ENCODE measurements around the gene PAGE3. TPM values are rescaled to one million over a fixed set of nuclear protein-coding genes. Genes with fewer than 3 reads are reported as not detected.

PAGE3 gene
- total RNA-seq, 1 experiment from 2014 or later, result not detected

GRCh38 chrX:55213381-55213780, 51.3 kb downstream of the PAGE3 start:
- H3K9me3 ChIP-seq (ENCODE audit: control insufficient read depth, insufficient read depth, low read depth, low read length), result no peaks in the 10 kb centered on the region
- no peak for ATAC-seq

GRCh38 chrX:55210931-55211677, 53.6 kb downstream of the PAGE3 start:
- no peak for TF ChIP-seq SIN3A (IDR thresholded peaks at IDR 0.05; ENCODE audit: borderline replicate concordance, insufficient read depth, low read depth, low read length)
- peak; percentile 38; the same call in 1 of the 2 replicates for TF ChIP-seq CTCF (IDR thresholded peaks at IDR 0.05)
- Histone ChIP-seq H3K9me3 (ENCODE audit: control insufficient read depth, insufficient read depth, low read depth, low read length) (no peaks in the 10 kb centered on the region), H3K27ac (ENCODE audit: low read length) (no peak overlapping the region), H3K4me3 (ENCODE audit: low read depth in 2 of 2, low read length in 2 of 2) (peak overlapping the region; percentile 7 to 38; a peak in 2 of 4 replicates), H3K36me3 (ENCODE audit: control insufficient read depth, insufficient read depth, low read length) (no peaks in the 10 kb centered on the region), H3K27me3 (ENCODE audit: control insufficient read depth, insufficient read depth, low read length) (no peaks in the 10 kb centered on the region), H3K4me1 (ENCODE audit: control insufficient read depth, insufficient read depth, low read length) (no peaks in the 10 kb centered on the region)
- DNase-seq (ENCODE audit: low read depth, low spot score) (no peak), ATAC-seq (no peak)
- POLR2A ChIA-PET, result no interaction called here
- intact Hi-C loops (cut with micrococcal nuclease; ENCODE audit: unreplicated experiment), result no loop called here
- no TSS peak for BruUV-seq (replicated peaks)
- in situ Hi-C loops (cut with HindIII; ENCODE audit: low pct_unique_long_range_greater_than_20kb, low sequenced_read_pairs), result no loop called here
- CTCF ChIA-PET, result no interaction called here

More at GRCh38 chrX:55213381-55213780, 51.3 kb downstream of the PAGE3 start:
- H3K27me3 ChIP-seq (ENCODE audit: control insufficient read depth, insufficient read depth, low read length), result no peaks in the 10 kb centered on the region
- POLR2A ChIA-PET, result no interaction called here
- no peaks in the 10 kb centered on the region for H3K4me1 ChIP-seq (ENCODE audit: control insufficient read depth, insufficient read depth, low read length)
- TF ChIP-seq REST (IDR thresholded peaks at IDR 0.05; ENCODE audit: insufficient read depth in 1 of 2, low read depth in 2 of 2, low read length in 1 of 2), result no peak
- TF ChIP-seq SIN3A (IDR thresholded peaks at IDR 0.05; ENCODE audit: borderline replicate concordance, insufficient read depth, low read depth, low read length), result no peak
- TF ChIP-seq POLR2AphosphoS5 (IDR thresholded peaks at IDR 0.05; ENCODE audit: low read depth, low read length), result no peak
- no peaks in the 10 kb centered on the region for H3K36me3 ChIP-seq (ENCODE audit: control insufficient read depth, insufficient read depth, low read length)
- intact Hi-C loops (cut with micrococcal nuclease; ENCODE audit: unreplicated experiment), result no loop called here
- no peak for DNase-seq (ENCODE audit: low read depth, low spot score)
- no TSS peak for BruUV-seq (replicated peaks)
- in situ Hi-C loops (cut with HindIII; ENCODE audit: low pct_unique_long_range_greater_than_20kb, low sequenced_read_pairs), result no loop called here
- no peak overlapping the region for H3K4me3 ChIP-seq (ENCODE audit: low read depth in 2 of 2, low read length in 2 of 2)
- CTCF ChIA-PET, result no interaction called here
- H3K27ac ChIP-seq (ENCODE audit: low read length), result no peak overlapping the region

Other genes with a start within 250 kb of the PAGE3 start
- not detected for gene ALAS2, start 233.9 kb downstream of the PAGE3 start, total RNA-seq (2021; ENCODE audit: unreplicated experiment)
- not detected for gene PAGE2B, start 189.9 kb downstream of the PAGE3 start, total RNA-seq (2021; ENCODE audit: unreplicated experiment)
- not detected for gene PAGE2, start 175.9 kb downstream of the PAGE3 start, total RNA-seq (2021; ENCODE audit: unreplicated experiment)
- gene PAGE5, start 44.6 kb downstream of the PAGE3 start, total RNA-seq (2021; ENCODE audit: unreplicated experiment), result not detected
- gene MAGEH1, start 187.2 kb upstream of the PAGE3 start, total RNA-seq (2021; ENCODE audit: unreplicated experiment), result 5.7 TPM
- gene USP51, start 224.9 kb upstream of the PAGE3 start, total RNA-seq (2021; ENCODE audit: unreplicated experiment), result 1.7 TPM

Measured in Panc1 (cell line).